PC-3 (cell line): ENCODE results near the gene EPGN.

Experiments used
- EZH2 ChIP-seq: fragments of 300-600 bp; sonication (generic); IDR thresholded peaks from one replicate; pipeline ENCODE4 v1.6.1; 2017; ENCODE audit warnings: antibody characterized with exemption, mild to moderate bottlenecking, low read length; ENCODE audit not compliant: unreplicated experiment
- EZH2phosphoT487 ChIP-seq: fragments of 300-600 bp; sonication (generic); IDR thresholded peaks from 2 replicates; pipeline ENCODE4 v1.6.1; 2018; ENCODE audit warnings: mild to moderate bottlenecking, antibody characterized with exemption, low read length, borderline replicate concordance
- TF ChIP-seq, protein P1 (sequence below): fragments of 300-600 bp; sonication (generic); conservative IDR thresholded peaks from 2 replicates; pipeline ENCODE4 v1.5.1; 2017; ENCODE audit warnings: antibody characterized with exemption, low read depth, mild to moderate bottlenecking, low read length

DNA sequence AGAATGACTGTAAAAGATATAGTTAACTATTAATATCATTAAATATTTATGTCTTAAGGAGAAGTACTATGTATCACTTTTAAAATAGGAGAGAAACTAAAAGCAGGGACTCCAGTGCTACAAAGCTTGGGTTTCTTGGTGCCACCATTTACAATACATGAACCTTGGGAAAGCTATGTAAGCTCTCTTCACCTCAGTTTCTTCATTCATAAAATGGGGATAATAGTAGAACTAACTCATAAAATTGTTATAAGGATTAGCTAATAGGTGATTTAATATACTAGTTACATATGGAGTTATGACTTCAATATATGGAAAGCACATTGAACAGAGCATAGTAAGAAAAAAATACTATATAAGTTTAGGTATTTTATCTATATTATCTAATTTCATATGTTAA lies 23.7 kb downstream of the EPGN start:
- TF ChIP-seq EZH2 (no peak), EZH2phosphoT487 (no peak)
- TF ChIP-seq, protein P1, sequence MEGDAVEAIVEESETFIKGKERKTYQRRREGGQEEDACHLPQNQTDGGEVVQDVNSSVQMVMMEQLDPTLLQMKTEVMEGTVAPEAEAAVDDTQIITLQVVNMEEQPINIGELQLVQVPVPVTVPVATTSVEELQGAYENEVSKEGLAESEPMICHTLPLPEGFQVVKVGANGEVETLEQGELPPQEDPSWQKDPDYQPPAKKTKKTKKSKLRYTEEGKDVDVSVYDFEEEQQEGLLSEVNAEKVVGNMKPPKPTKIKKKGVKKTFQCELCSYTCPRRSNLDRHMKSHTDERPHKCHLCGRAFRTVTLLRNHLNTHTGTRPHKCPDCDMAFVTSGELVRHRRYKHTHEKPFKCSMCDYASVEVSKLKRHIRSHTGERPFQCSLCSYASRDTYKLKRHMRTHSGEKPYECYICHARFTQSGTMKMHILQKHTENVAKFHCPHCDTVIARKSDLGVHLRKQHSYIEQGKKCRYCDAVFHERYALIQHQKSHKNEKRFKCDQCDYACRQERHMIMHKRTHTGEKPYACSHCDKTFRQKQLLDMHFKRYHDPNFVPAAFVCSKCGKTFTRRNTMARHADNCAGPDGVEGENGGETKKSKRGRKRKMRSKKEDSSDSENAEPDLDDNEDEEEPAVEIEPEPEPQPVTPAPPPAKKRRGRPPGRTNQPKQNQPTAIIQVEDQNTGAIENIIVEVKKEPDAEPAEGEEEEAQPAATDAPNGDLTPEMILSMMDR, result no peak
